ENCODE data around the gene PPP1R13B.

PPP1R13B gene

GRCh38 chr14:103702497-103703432 lies 144.6 kb downstream of the PPP1R13B start:
- Histone ChIP-seq H3K27ac (no peak overlapping the region), H3K4me3 (no peak overlapping the region), H3K9me3 (no peaks in the 10 kb centered on the region), H3K36me3 (peaks cover 40 to 100% (median 89%) of the 10 kb centered on the region in 3 donors), H3K4me1 (peaks cover 0 to 33% (median 11%) of the 10 kb centered on the region in 4 donors), H3K27me3 (no peaks in the 10 kb centered on the region)
- intact Hi-C loops (cut with DNase I; ENCODE audit: low total_unique reads): no loop called here
- TF ChIP-seq CTCF (IDR thresholded peaks at IDR 0.05): no peak
- DNase-seq: no peak

- no peak for DNase-seq
- Histone ChIP-seq H3K36me3 (peaks cover 40 to 100% (median 89%) of the 10 kb centered on the region in 3 donors), H3K4me3 (no peak overlapping the region), H3K4me1 (peaks cover 5 to 33% (median 17%) of the 10 kb centered on the region in 4 donors), H3K27ac (no peak overlapping the region), H3K27me3 (no peaks in the 10 kb centered on the region), H3K9me3 (no peaks in the 10 kb centered on the region)
- intact Hi-C loops (cut with DNase I; ENCODE audit: low total_unique reads): no loop called here
- no peak for TF ChIP-seq CTCF (IDR thresholded peaks at IDR 0.05)
Measured at GRCh38 chr14:103702095-103702494, 145.3 kb downstream of the PPP1R13B start.

GRCh38 chr14:103700753-103701490 lies 146.5 kb downstream of the PPP1R13B start:
- no peak for DNase-seq
- intact Hi-C loops (cut with DNase I; ENCODE audit: low total_unique reads): no loop called here
- H3K4me1 ChIP-seq: peaks cover 10 to 42% (median 29%) of the 10 kb centered on the region in 4 donors
- no peaks in the 10 kb centered on the region for H3K27me3 ChIP-seq
- no peak overlapping the region for H3K27ac ChIP-seq
- peaks cover 40 to 88% (median 78%) of the 10 kb centered on the region in 3 donors for H3K36me3 ChIP-seq
- H3K4me3 ChIP-seq: no peak overlapping the region
- no peak for TF ChIP-seq CTCF (IDR thresholded peaks at IDR 0.05)
- H3K9me3 ChIP-seq: no peaks in the 10 kb centered on the region

- no peak overlapping the region for H3K4me3 ChIP-seq
- no peaks in the 10 kb centered on the region for H3K9me3 ChIP-seq
- TF ChIP-seq CTCF (IDR thresholded peaks at IDR 0.05): no peak
- peak overlapping the region; percentile 29 to 70 for H3K27ac ChIP-seq
- peak in 1 of 2 donors; percentile 63 for DNase-seq
- H3K27me3 ChIP-seq: no peaks in the 10 kb centered on the region
- intact Hi-C loops (cut with DNase I; ENCODE audit: low total_unique reads): no loop called here
- peaks cover 40 to 80% (median 73%) of the 10 kb centered on the region in 3 donors for H3K36me3 ChIP-seq
- H3K4me1 ChIP-seq: peaks cover 10 to 48% (median 35%) of the 10 kb centered on the region in 4 donors
Measured at GRCh38 chr14:103699901-103700752, 147.2 kb downstream of the PPP1R13B start.

GRCh38 chr14:103699261-103699661 lies 148.1 kb downstream of the PPP1R13B start:
- intact Hi-C loops (cut with DNase I; ENCODE audit: low total_unique reads): no loop called here
- no peak overlapping the region for H3K4me3 ChIP-seq
- peaks cover 10 to 48% (median 35%) of the 10 kb centered on the region in 4 donors for H3K4me1 ChIP-seq
- H3K27me3 ChIP-seq: no peaks in the 10 kb centered on the region
- H3K36me3 ChIP-seq: peaks cover 47 to 79% (median 71%) of the 10 kb centered on the region in 3 donors
- TF ChIP-seq CTCF (IDR thresholded peaks at IDR 0.05): no peak
- no peaks in the 10 kb centered on the region for H3K9me3 ChIP-seq
- no peak for DNase-seq
- peak overlapping the region in 1 of 2 donors; percentile 70 for H3K27ac ChIP-seq

All from tibial artery (tissue), 4 donors.